HepG2 (cell line): ENCODE measurements around the gene CHD2. TPM values are rescaled to one million over a fixed set of nuclear protein-coding genes. Genes with fewer than 3 reads are reported as not detected.

ENCODE experiments used
- ATAC-seq: fragments of 200-7000 bp; cut with Tn5 transposase; 3 replicates; pipeline ENCODE4 v1.9.1; 2020; ENCODE audit warnings: mild to moderate bottlenecking, moderate library complexity
- BruUV-seq: library from RNA; stranded (reverse); fragments of 400-500 nt; replicated peaks from 2 replicates; lab custom pipeline; 2021; lab: Mats Ljungman, UMichigan
- CTCF ChIA-PET: fragments of 300-600 bp; formaldehyde crosslinking; extraction: SDS; loops from one replicate; lab custom pipeline; 2021; ENCODE audit warnings: low total read pairs, inconsistent platforms, low intra/inter-chr PET ratio; lab: Yijun Ruan, JAX
- POLR2A ChIA-PET: fragments of 350-600 bp; sonication (Branson Sonifier 250); formaldehyde crosslinking; loops from one replicate; lab custom pipeline; 2020; ENCODE audit warnings: antibody characterized with exemption, inconsistent platforms; lab: Yijun Ruan, JAX
- DNase-seq: peaks from one replicate; pipeline ENCODE4 v3.0.0-alpha.2; 2015; ENCODE audit warnings: low spot score
- FAIRE-seq: peaks from 3 replicates; lab custom pipeline; 2011; peaks lifted over from hg19 to GRCh38; lab: Jason Lieb, UNC
- H2AFZ ChIP-seq: one replicate; pipeline ENCODE4 v1.6.1; 2011; ENCODE audit warnings: low read length, inconsistent platforms
- H3K27ac ChIP-seq: fragments of 300-600 bp; 3 replicates; pipeline ENCODE4 v1.8.0; 2011; ENCODE audit warnings: mixed run types, mild to moderate bottlenecking, mixed read lengths, low read length, inconsistent platforms; ENCODE audit not compliant: insufficient read depth; ENCODE audit errors: extremely low read length
- H3K27me3 ChIP-seq, 2 experiments: fragments of 200-600 bp in 1 of 2; 2 replicates in 1 of 2; 3 replicates in 1 of 2; pipeline versions ENCODE4 v1.6.0 to v1.8.0; 2011; ENCODE audit warnings: low read length in 2 of 2, mild to moderate bottlenecking in 2 of 2, moderate library complexity in 2 of 2, inconsistent platforms in 1 of 2; ENCODE audit not compliant: insufficient read depth in 2 of 2, control insufficient read depth in 1 of 2
- H3K36me3 ChIP-seq, 2 experiments: fragments of 200-600 bp in 1 of 2; replicated peaks in 1 of 2; 2 replicates in 1 of 2; 3 replicates in 1 of 2; pipeline versions ENCODE4 v1.5.1 to v1.8.0; 2011; ENCODE audit warnings: low read length in 2 of 2, inconsistent platforms in 1 of 2; ENCODE audit not compliant: insufficient read depth in 2 of 2, control insufficient read depth in 1 of 2
- H3K4me1 ChIP-seq: 2 replicates; pipeline ENCODE4 v1.5.1; 2012; ENCODE audit warnings: low read length, inconsistent platforms; ENCODE audit not compliant: insufficient read depth
- H3K4me2 ChIP-seq: 2 replicates; pipeline ENCODE4 v1.6.0; 2011; ENCODE audit warnings: low read depth, low read length, inconsistent platforms
- H3K4me3 ChIP-seq, 3 experiments: fragments of 200-600 bp in 1 of 3; sonication (generic), shearing (Covaris generic) in 1 of 3; replicated peaks in 1 of 3; 2 replicates each; pipeline ENCODE4 v1.5.1; 2011 to 2016; ENCODE audit warnings: low read length in 3 of 3, inconsistent platforms in 2 of 3, low read depth in 2 of 3, mild to moderate bottlenecking in 2 of 3, control low read depth in 1 of 3, mixed read lengths in 1 of 3; ENCODE audit not compliant: insufficient read depth in 1 of 3
- H3K79me2 ChIP-seq: one replicate; pipeline ENCODE4 v1.6.1; 2011; ENCODE audit warnings: low read length, inconsistent platforms; ENCODE audit not compliant: insufficient read depth
- H3K9ac ChIP-seq: 2 replicates; pipeline ENCODE4 v1.6.0; 2011; ENCODE audit warnings: mild to moderate bottlenecking, low read depth, low read length, inconsistent platforms; ENCODE audit not compliant: insufficient read depth
- H3K9me3 ChIP-seq: 2 replicates; pipeline ENCODE4 v1.5.1; 2012; ENCODE audit warnings: mild to moderate bottlenecking, low read length
- H4K20me1 ChIP-seq: 2 replicates; pipeline ENCODE4 v1.6.0; 2011; ENCODE audit warnings: inconsistent platforms, mild to moderate bottlenecking, low read length, moderate library complexity; ENCODE audit not compliant: insufficient read depth
- NFYB ChIP-seq: sonication (generic); formaldehyde crosslinking; IDR thresholded peaks from 2 replicates; pipeline ENCODE4 v1.4.0; 2020; ENCODE audit warnings: missing genetic modification reagents
- SP140L ChIP-seq: sonication (generic); formaldehyde crosslinking; IDR thresholded peaks from 2 replicates; pipeline ENCODE4 v1.4.0; 2020; ENCODE audit warnings: missing genetic modification reagents, borderline replicate concordance
- TCF7 ChIP-seq: sonication (generic); IDR thresholded peaks from 2 replicates; pipeline ENCODE4 v1.6.1; 2016; ENCODE audit warnings: antibody characterized with exemption, low read depth
- TCF7L2 ChIP-seq: IDR thresholded peaks from 2 replicates; pipeline ENCODE4 v1.6.1; 2011; ENCODE audit warnings: mild to moderate bottlenecking, low read depth, low read length, moderate library complexity
- ZKSCAN1 ChIP-seq: fragments of 150-350 bp; IDR thresholded peaks from 2 replicates; pipeline ENCODE4 v1.6.1; 2014; ENCODE audit warnings: low read length
- ZNF329 ChIP-seq: sonication (generic); formaldehyde crosslinking; IDR thresholded peaks from 2 replicates; pipeline ENCODE4 v1.9.0; 2021; ENCODE audit warnings: low read depth, mild to moderate bottlenecking, missing genetic modification reagents
- ZNF501 ChIP-seq: sonication (generic); formaldehyde crosslinking; IDR thresholded peaks from 2 replicates; pipeline ENCODE4 v1.5.1; 2020; ENCODE audit warnings: mild to moderate bottlenecking, moderate library complexity, missing genetic modification reagents
- ZNF616 ChIP-seq: sonication (generic); formaldehyde crosslinking; IDR thresholded peaks from 2 replicates; pipeline ENCODE4 v1.5.0; 2020; ENCODE audit warnings: low read depth, mild to moderate bottlenecking, missing genetic modification reagents
- ZNF629 ChIP-seq: sonication (generic); formaldehyde crosslinking; conservative IDR thresholded peaks from 2 replicates; pipeline ENCODE4 v1.5.0; 2020; ENCODE audit warnings: missing genetic modification reagents
- WGBS: methylation state at CpG from one replicate; pipeline ENCODE4 v1.1.6; 2017; ENCODE audit warnings: low lambda C conversion rate; 5-methylcytosine and 5-hydroxymethylcytosine counted together
- in situ Hi-C: cut with HindIII; loops from 2 replicates; pipeline ENCODE4 v1.10.0; 2017; ENCODE audit warnings: low pct_unique_long_range_greater_than_20kb; ENCODE audit not compliant: extremely low pct_ligation_motif_present
- intact Hi-C: fragments of 100-400 bp; cut with micrococcal nuclease; formaldehyde crosslinking; loops from one replicate; pipeline ENCODE4 v1.10.0; 2022; ENCODE audit not compliant: unreplicated experiment
- polyA plus RNA-seq, 8 experiments: library from polyadenylated mRNA; depleted of rRNA in 3 of 8; stranded (reverse) in 7 of 8; unstranded in 1 of 8; fragments of >200 nt; fragmentation: Illumina TruSeq in 4 of 8; extraction: Trizol in 4 of 8; gene quantifications; 2 replicates each; pipeline versions ENCODE4 v1.2.1 to v1.2.3, GENCODE V29; 2011 to 2016; ENCODE audit warnings: low read depth in 4 of 8, missing spikeins in 1 of 8, mixed read lengths in 1 of 8; ENCODE audit not compliant: insufficient read depth in 1 of 8
- total RNA-seq, 5 experiments: library from RNA; depleted of rRNA; stranded (reverse); fragments of >200 nt; fragmentation: Illumina TruSeq; extraction: Trizol; gene quantifications; 2 replicates each; pipeline ENCODE4 v1.2.3, GENCODE V29; 2016; ENCODE audit warnings: low read depth in 1 of 5
- TF ChIP-seq, protein P1 (sequence below): sonication (generic); formaldehyde crosslinking; IDR thresholded peaks from 2 replicates; pipeline ENCODE4 v1.4.0; 2020; ENCODE audit warnings: low read depth, mild to moderate bottlenecking, missing genetic modification reagents
- TF ChIP-seq, protein P2 (sequence below): IDR thresholded peaks from 2 replicates; pipeline ENCODE4 v1.4.0; 2020; ENCODE audit warnings: mild to moderate bottlenecking, missing genetic modification reagents
- TF ChIP-seq, protein P3 (sequence below): sonication (generic); formaldehyde crosslinking; IDR thresholded peaks from 2 replicates; pipeline ENCODE4 v1.5.1; 2020; ENCODE audit warnings: mild to moderate bottlenecking, moderate library complexity, missing genetic modification reagents
- TF ChIP-seq, protein P4 (sequence below): sonication (generic); formaldehyde crosslinking; IDR thresholded peaks from 2 replicates; pipeline ENCODE4 v1.8.1; 2023; ENCODE audit warnings: mild to moderate bottlenecking, moderate library complexity, missing genetic modification reagents
- TF ChIP-seq, protein P5 (sequence below): sonication (generic); formaldehyde crosslinking; IDR thresholded peaks from 2 replicates; pipeline ENCODE4 v1.4.0; 2020; ENCODE audit warnings: missing genetic modification reagents
- TF ChIP-seq, protein P6 (sequence below): IDR thresholded peaks from 2 replicates; pipeline ENCODE4 v1.6.1; 2018; ENCODE audit warnings: missing genetic modification reagents, mild to moderate bottlenecking, missing compliant biosample characterization

Gene CHD2
- total and polyA plus RNA-seq, 2 of the 13 experiments (the other 11 are each of a cell fraction or from before 2014, with no cell fraction given) = 54.0 to 54.1 TPM

DNA sequence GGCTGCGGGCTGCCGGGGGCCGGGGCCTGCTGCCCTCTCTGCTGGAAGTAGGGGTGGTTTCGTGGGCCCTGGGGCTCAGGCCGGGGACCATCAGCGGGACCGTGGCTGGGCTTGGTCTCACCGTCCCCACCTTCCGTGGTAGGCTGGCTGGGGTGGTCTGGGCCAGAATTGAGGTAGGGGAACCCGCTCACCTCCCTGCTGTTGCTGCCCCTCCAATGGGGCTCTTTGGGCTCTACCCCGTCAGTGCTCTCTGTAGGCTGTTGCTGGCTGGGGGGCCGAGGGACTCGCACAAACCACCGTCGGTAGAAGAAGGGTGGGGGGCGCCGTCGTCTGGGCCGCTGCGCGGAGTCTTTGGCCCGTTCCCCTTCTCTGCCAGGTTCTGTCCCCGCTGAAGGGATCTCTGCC lies 165.5 kb downstream of the CHD2 start:
- CTCF ChIA-PET = no interaction called here
- Histone ChIP-seq H3K27me3 (peaks cover 11 to 68% of the 10 kb centered on the region in 2 experiments), H3K27ac (no peak overlapping the region), H3K36me3 (no peaks in the 10 kb centered on the region), H3K4me1 (no peaks in the 10 kb centered on the region), H3K9me3 (no peaks in the 10 kb centered on the region), H2AFZ (no peak overlapping the region), H3K9ac (no peak overlapping the region), H3K79me2 (no peaks in the 10 kb centered on the region), H4K20me1 (no peaks in the 10 kb centered on the region), H3K4me3 (no peak overlapping the region), H3K4me2 (no peak overlapping the region)
- TF ChIP-seq, protein P1, sequence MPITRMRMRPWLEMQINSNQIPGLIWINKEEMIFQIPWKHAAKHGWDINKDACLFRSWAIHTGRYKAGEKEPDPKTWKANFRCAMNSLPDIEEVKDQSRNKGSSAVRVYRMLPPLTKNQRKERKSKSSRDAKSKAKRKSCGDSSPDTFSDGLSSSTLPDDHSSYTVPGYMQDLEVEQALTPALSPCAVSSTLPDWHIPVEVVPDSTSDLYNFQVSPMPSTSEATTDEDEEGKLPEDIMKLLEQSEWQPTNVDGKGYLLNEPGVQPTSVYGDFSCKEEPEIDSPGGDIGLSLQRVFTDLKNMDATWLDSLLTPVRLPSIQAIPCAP (CRISPR knock-in tag) = no peak
- TF ChIP-seq ZNF501 (CRISPR knock-in tag) = no peak
- TF ChIP-seq NFYB (CRISPR knock-in tag) = no peak
- no peak for TF ChIP-seq ZKSCAN1
- TF ChIP-seq, protein P2, sequence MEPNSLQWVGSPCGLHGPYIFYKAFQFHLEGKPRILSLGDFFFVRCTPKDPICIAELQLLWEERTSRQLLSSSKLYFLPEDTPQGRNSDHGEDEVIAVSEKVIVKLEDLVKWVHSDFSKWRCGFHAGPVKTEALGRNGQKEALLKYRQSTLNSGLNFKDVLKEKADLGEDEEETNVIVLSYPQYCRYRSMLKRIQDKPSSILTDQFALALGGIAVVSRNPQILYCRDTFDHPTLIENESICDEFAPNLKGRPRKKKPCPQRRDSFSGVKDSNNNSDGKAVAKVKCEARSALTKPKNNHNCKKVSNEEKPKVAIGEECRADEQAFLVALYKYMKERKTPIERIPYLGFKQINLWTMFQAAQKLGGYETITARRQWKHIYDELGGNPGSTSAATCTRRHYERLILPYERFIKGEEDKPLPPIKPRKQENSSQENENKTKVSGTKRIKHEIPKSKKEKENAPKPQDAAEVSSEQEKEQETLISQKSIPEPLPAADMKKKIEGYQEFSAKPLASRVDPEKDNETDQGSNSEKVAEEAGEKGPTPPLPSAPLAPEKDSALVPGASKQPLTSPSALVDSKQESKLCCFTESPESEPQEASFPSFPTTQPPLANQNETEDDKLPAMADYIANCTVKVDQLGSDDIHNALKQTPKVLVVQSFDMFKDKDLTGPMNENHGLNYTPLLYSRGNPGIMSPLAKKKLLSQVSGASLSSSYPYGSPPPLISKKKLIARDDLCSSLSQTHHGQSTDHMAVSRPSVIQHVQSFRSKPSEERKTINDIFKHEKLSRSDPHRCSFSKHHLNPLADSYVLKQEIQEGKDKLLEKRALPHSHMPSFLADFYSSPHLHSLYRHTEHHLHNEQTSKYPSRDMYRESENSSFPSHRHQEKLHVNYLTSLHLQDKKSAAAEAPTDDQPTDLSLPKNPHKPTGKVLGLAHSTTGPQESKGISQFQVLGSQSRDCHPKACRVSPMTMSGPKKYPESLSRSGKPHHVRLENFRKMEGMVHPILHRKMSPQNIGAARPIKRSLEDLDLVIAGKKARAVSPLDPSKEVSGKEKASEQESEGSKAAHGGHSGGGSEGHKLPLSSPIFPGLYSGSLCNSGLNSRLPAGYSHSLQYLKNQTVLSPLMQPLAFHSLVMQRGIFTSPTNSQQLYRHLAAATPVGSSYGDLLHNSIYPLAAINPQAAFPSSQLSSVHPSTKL (CRISPR knock-in tag) = no peak
- TF ChIP-seq, protein P3, sequence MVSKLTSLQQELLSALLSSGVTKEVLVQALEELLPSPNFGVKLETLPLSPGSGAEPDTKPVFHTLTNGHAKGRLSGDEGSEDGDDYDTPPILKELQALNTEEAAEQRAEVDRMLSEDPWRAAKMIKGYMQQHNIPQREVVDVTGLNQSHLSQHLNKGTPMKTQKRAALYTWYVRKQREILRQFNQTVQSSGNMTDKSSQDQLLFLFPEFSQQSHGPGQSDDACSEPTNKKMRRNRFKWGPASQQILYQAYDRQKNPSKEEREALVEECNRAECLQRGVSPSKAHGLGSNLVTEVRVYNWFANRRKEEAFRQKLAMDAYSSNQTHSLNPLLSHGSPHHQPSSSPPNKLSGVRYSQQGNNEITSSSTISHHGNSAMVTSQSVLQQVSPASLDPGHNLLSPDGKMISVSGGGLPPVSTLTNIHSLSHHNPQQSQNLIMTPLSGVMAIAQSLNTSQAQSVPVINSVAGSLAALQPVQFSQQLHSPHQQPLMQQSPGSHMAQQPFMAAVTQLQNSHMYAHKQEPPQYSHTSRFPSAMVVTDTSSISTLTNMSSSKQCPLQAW (CRISPR knock-in tag) = no peak
- TF ChIP-seq SP140L (CRISPR knock-in tag) = no peak
- TF ChIP-seq, protein P4, sequence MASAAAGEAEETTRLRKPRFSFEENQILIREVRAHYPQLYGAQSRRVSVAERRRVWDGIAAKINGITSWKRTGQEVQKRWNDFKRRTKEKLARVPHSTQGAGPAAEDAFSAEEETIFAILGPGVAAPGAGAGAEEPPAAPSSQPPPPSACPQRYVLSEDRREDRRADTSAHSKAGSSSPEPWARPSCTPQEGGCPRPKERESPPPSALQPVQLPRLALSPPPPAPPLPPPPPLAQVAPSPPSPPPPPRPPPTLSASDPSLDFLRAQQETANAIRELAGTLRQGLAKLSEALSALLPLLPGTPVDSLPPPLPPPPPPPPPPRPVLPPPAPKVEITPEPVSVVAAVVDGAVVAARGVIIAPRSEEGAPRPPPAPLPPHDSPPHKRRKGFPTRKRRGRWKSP = no peak
- TF ChIP-seq TCF7 = no peak
- TF ChIP-seq ZNF329 (CRISPR knock-in tag) = no peak
- TF ChIP-seq ZNF629 = no peak
- TF ChIP-seq, protein P5, sequence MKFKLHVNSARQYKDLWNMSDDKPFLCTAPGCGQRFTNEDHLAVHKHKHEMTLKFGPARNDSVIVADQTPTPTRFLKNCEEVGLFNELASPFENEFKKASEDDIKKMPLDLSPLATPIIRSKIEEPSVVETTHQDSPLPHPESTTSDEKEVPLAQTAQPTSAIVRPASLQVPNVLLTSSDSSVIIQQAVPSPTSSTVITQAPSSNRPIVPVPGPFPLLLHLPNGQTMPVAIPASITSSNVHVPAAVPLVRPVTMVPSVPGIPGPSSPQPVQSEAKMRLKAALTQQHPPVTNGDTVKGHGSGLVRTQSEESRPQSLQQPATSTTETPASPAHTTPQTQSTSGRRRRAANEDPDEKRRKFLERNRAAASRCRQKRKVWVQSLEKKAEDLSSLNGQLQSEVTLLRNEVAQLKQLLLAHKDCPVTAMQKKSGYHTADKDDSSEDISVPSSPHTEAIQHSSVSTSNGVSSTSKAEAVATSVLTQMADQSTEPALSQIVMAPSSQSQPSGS (CRISPR knock-in tag) = no peak
- no peak for TF ChIP-seq TCF7L2
- TF ChIP-seq ZNF616 = no peak
- TF ChIP-seq, protein P6, sequence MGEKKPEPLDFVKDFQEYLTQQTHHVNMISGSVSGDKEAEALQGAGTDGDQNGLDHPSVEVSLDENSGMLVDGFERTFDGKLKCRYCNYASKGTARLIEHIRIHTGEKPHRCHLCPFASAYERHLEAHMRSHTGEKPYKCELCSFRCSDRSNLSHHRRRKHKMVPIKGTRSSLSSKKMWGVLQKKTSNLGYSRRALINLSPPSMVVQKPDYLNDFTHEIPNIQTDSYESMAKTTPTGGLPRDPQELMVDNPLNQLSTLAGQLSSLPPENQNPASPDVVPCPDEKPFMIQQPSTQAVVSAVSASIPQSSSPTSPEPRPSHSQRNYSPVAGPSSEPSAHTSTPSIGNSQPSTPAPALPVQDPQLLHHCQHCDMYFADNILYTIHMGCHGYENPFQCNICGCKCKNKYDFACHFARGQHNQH = no peak
- DNase-seq (no peak), FAIRE-seq (no peak), ATAC-seq (no peak)
- no TSS peak for BruUV-seq
- 60% methylated on average over 13 of the region's 23 CpGs for WGBS
- POLR2A ChIA-PET = no interaction called here
- intact Hi-C loops (no loop called here), in situ Hi-C loops (no loop called here)
